ENCODE measurements around the gene VGLL4.

The VGLL4 gene

GRCh38 chr3:11569156-11569741, 74.5 kb downstream of the VGLL4 start:
- Histone ChIP-seq H3K27me3 (ENCODE audit: control insufficient read depth, insufficient read depth, low read length) (no peaks in the 10 kb centered on the region), H3K27ac (ENCODE audit: low read depth, low read length) (no peak overlapping the region), H3K9me3 (ENCODE audit: control insufficient read depth, insufficient read depth, low read depth, low read length) (no peaks in the 10 kb centered on the region), H3K4me1 (ENCODE audit: control insufficient read depth, insufficient read depth, low read length) (no peaks in the 10 kb centered on the region), H3K9ac (ENCODE audit: low read length) (no peak overlapping the region), H3K36me3 (ENCODE audit: control insufficient read depth, insufficient read depth, low read length) (peaks cover 16% of the 10 kb centered on the region), H3K4me3 (ENCODE audit: low read depth, low read length) (no peak overlapping the region)

GRCh38 chr3:11568503-11569155, 75.1 kb downstream of the VGLL4 start:
- no peak overlapping the region for H3K9ac ChIP-seq (ENCODE audit: low read length)
- peaks cover 22% of the 10 kb centered on the region for H3K36me3 ChIP-seq (ENCODE audit: control insufficient read depth, insufficient read depth, low read length)
- H3K4me3 ChIP-seq (ENCODE audit: low read depth, low read length) = no peak overlapping the region
- H3K9me3 ChIP-seq (ENCODE audit: control insufficient read depth, insufficient read depth, low read depth, low read length) = no peaks in the 10 kb centered on the region
- no peaks in the 10 kb centered on the region for H3K4me1 ChIP-seq (ENCODE audit: control insufficient read depth, insufficient read depth, low read length)
- no peak overlapping the region for H3K27ac ChIP-seq (ENCODE audit: low read depth, low read length)
- no peaks in the 10 kb centered on the region for H3K27me3 ChIP-seq (ENCODE audit: control insufficient read depth, insufficient read depth, low read length)

GRCh38 chr3:11567516-11568467, 75.9 kb downstream of the VGLL4 start:
- no peak overlapping the region for H3K4me3 ChIP-seq (ENCODE audit: low read depth, low read length)
- H3K9ac ChIP-seq (ENCODE audit: low read length) = no peak overlapping the region

GRCh38 chr3:11566916-11567315, 76.8 kb downstream of the VGLL4 start:
- Histone ChIP-seq H3K9me3 (ENCODE audit: control insufficient read depth, insufficient read depth, low read depth, low read length) (no peaks in the 10 kb centered on the region), H3K4me3 (ENCODE audit: low read depth, low read length) (no peak overlapping the region), H3K9ac (ENCODE audit: low read length) (no peak overlapping the region), H3K36me3 (ENCODE audit: control insufficient read depth, insufficient read depth, low read length) (peaks cover 31% of the 10 kb centered on the region), H3K27me3 (ENCODE audit: control insufficient read depth, insufficient read depth, low read length) (no peaks in the 10 kb centered on the region), H3K4me1 (ENCODE audit: control insufficient read depth, insufficient read depth, low read length) (no peaks in the 10 kb centered on the region), H3K27ac (ENCODE audit: low read depth, low read length) (no peak overlapping the region)

More at GRCh38 chr3:11567516-11568467, 75.9 kb downstream of the VGLL4 start:
- H3K4me1 ChIP-seq (ENCODE audit: control insufficient read depth, insufficient read depth, low read length) = no peaks in the 10 kb centered on the region
- H3K27ac ChIP-seq (ENCODE audit: low read depth, low read length) = no peak overlapping the region
- H3K36me3 ChIP-seq (ENCODE audit: control insufficient read depth, insufficient read depth, low read length) = peaks cover 31% of the 10 kb centered on the region
- no peaks in the 10 kb centered on the region for H3K27me3 ChIP-seq (ENCODE audit: control insufficient read depth, insufficient read depth, low read length)
- H3K9me3 ChIP-seq (ENCODE audit: control insufficient read depth, insufficient read depth, low read depth, low read length) = no peaks in the 10 kb centered on the region

GRCh38 chr3:11566478-11566877, 77.2 kb downstream of the VGLL4 start:
- Histone ChIP-seq H3K4me3 (ENCODE audit: low read depth, low read length) (no peak overlapping the region), H3K4me1 (ENCODE audit: control insufficient read depth, insufficient read depth, low read length) (no peaks in the 10 kb centered on the region), H3K27ac (ENCODE audit: low read depth, low read length) (no peak overlapping the region), H3K9ac (ENCODE audit: low read length) (no peak overlapping the region), H3K27me3 (ENCODE audit: control insufficient read depth, insufficient read depth, low read length) (no peaks in the 10 kb centered on the region), H3K9me3 (ENCODE audit: control insufficient read depth, insufficient read depth, low read depth, low read length) (no peaks in the 10 kb centered on the region), H3K36me3 (ENCODE audit: control insufficient read depth, insufficient read depth, low read length) (peaks cover 31% of the 10 kb centered on the region)

- Histone ChIP-seq H3K36me3 (ENCODE audit: control insufficient read depth, insufficient read depth, low read length) (peaks cover 31% of the 10 kb centered on the region), H3K27me3 (ENCODE audit: control insufficient read depth, insufficient read depth, low read length) (no peaks in the 10 kb centered on the region), H3K9ac (ENCODE audit: low read length) (no peak overlapping the region), H3K9me3 (ENCODE audit: control insufficient read depth, insufficient read depth, low read depth, low read length) (no peaks in the 10 kb centered on the region), H3K4me1 (ENCODE audit: control insufficient read depth, insufficient read depth, low read length) (no peaks in the 10 kb centered on the region; the same call in 1 of the 2 replicates), H3K4me3 (ENCODE audit: low read depth, low read length) (no peak overlapping the region), H3K27ac (ENCODE audit: low read depth, low read length) (no peak overlapping the region)
These were observed 77.8 kb downstream of the VGLL4 start for GRCh38 chr3:11565932-11566331.

GRCh38 chr3:11565492-11565891, 78.2 kb downstream of the VGLL4 start:
- Histone ChIP-seq H3K9ac (ENCODE audit: low read length) (no peak overlapping the region), H3K9me3 (ENCODE audit: control insufficient read depth, insufficient read depth, low read depth, low read length) (no peaks in the 10 kb centered on the region), H3K27me3 (ENCODE audit: control insufficient read depth, insufficient read depth, low read length) (no peaks in the 10 kb centered on the region), H3K36me3 (ENCODE audit: control insufficient read depth, insufficient read depth, low read length) (peaks cover 31% of the 10 kb centered on the region), H3K27ac (ENCODE audit: low read depth, low read length) (no peak overlapping the region), H3K4me1 (ENCODE audit: control insufficient read depth, insufficient read depth, low read length) (no peaks in the 10 kb centered on the region; the same call in 1 of the 2 replicates), H3K4me3 (ENCODE audit: low read depth, low read length) (no peak overlapping the region)

GRCh38 chr3:11565072-11565471, 78.6 kb downstream of the VGLL4 start:
- peaks cover 32% of the 10 kb centered on the region for H3K36me3 ChIP-seq (ENCODE audit: control insufficient read depth, insufficient read depth, low read length)

GRCh38 chr3:11564577-11565001, 79.1 kb downstream of the VGLL4 start:
- Histone ChIP-seq H3K9me3 (ENCODE audit: control insufficient read depth, insufficient read depth, low read depth, low read length) (no peaks in the 10 kb centered on the region), H3K4me1 (ENCODE audit: control insufficient read depth, insufficient read depth, low read length) (no peaks in the 10 kb centered on the region; the same call in 1 of the 2 replicates), H3K4me3 (ENCODE audit: low read depth, low read length) (no peak overlapping the region), H3K36me3 (ENCODE audit: control insufficient read depth, insufficient read depth, low read length) (peaks cover 37% of the 10 kb centered on the region), H3K27me3 (ENCODE audit: control insufficient read depth, insufficient read depth, low read length) (no peaks in the 10 kb centered on the region), H3K27ac (ENCODE audit: low read depth, low read length) (no peak overlapping the region), H3K9ac (ENCODE audit: low read length) (no peak overlapping the region)

More at GRCh38 chr3:11565072-11565471, 78.6 kb downstream of the VGLL4 start:
- no peaks in the 10 kb centered on the region; the same call in 1 of the 2 replicates for H3K4me1 ChIP-seq (ENCODE audit: control insufficient read depth, insufficient read depth, low read length)
- no peaks in the 10 kb centered on the region for H3K27me3 ChIP-seq (ENCODE audit: control insufficient read depth, insufficient read depth, low read length)
- no peak overlapping the region for H3K4me3 ChIP-seq (ENCODE audit: low read depth, low read length)
- H3K9ac ChIP-seq (ENCODE audit: low read length) = no peak overlapping the region
- H3K9me3 ChIP-seq (ENCODE audit: control insufficient read depth, insufficient read depth, low read depth, low read length) = no peaks in the 10 kb centered on the region
- no peak overlapping the region; the same call in 1 of the 2 replicates for H3K27ac ChIP-seq (ENCODE audit: low read depth, low read length)

GRCh38 chr3:11563865-11564185, 79.9 kb downstream of the VGLL4 start:
- Histone ChIP-seq H3K4me1 (ENCODE audit: control insufficient read depth, insufficient read depth, low read length) (no peaks in the 10 kb centered on the region; the same call in 1 of the 2 replicates), H3K9ac (ENCODE audit: low read length) (no peak overlapping the region), H3K9me3 (ENCODE audit: control insufficient read depth, insufficient read depth, low read depth, low read length) (no peaks in the 10 kb centered on the region), H3K36me3 (ENCODE audit: control insufficient read depth, insufficient read depth, low read length) (peaks cover 44% of the 10 kb centered on the region), H3K27ac (ENCODE audit: low read depth, low read length) (no peak overlapping the region), H3K27me3 (ENCODE audit: control insufficient read depth, insufficient read depth, low read length) (no peaks in the 10 kb centered on the region), H3K4me3 (ENCODE audit: low read depth, low read length) (no peak overlapping the region)

Measured in HUES6 (cell line).